IPS-18a (cell line): ENCODE results near the gene ELOVL6.
A peak's percentile ranks its signal among the peaks of the same experiment; 100 is the strongest.
"Not testable (repeated sequence)": the region's sequence is repeated elsewhere in the genome, so short reads cannot be mapped to it uniquely, and the experiment has no call there.

Experiments
- H3K27ac ChIP-seq: one replicate; pipeline ENCODE4 v1.5.1; 2013; ENCODE audit warnings: low read length
- H3K27me3 ChIP-seq: one replicate; pipeline ENCODE4 v1.6.1; 2013; ENCODE audit warnings: mild to moderate bottlenecking, low read length; ENCODE audit not compliant: control insufficient read depth, insufficient read depth
- H3K36me3 ChIP-seq: one replicate; pipeline ENCODE4 v1.6.1; 2013; ENCODE audit warnings: low read depth, low read length; ENCODE audit not compliant: control insufficient read depth
- H3K4me1 ChIP-seq: one replicate; pipeline ENCODE4 v1.6.1; 2013; ENCODE audit warnings: low read depth, low read length; ENCODE audit not compliant: control insufficient read depth
- H3K4me3 ChIP-seq: one replicate; pipeline ENCODE4 v1.5.1; 2013; ENCODE audit warnings: low read length
- H3K9ac ChIP-seq: one replicate; pipeline ENCODE4 v1.6.1; 2013; ENCODE audit warnings: mild to moderate bottlenecking, low read length, moderate library complexity
- H3K9me3 ChIP-seq: one replicate; pipeline ENCODE4 v1.6.1; 2013; ENCODE audit warnings: low read depth, low read length; ENCODE audit not compliant: control insufficient read depth

Gene ELOVL6, protein sequence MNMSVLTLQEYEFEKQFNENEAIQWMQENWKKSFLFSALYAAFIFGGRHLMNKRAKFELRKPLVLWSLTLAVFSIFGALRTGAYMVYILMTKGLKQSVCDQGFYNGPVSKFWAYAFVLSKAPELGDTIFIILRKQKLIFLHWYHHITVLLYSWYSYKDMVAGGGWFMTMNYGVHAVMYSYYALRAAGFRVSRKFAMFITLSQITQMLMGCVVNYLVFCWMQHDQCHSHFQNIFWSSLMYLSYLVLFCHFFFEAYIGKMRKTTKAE

DNA sequence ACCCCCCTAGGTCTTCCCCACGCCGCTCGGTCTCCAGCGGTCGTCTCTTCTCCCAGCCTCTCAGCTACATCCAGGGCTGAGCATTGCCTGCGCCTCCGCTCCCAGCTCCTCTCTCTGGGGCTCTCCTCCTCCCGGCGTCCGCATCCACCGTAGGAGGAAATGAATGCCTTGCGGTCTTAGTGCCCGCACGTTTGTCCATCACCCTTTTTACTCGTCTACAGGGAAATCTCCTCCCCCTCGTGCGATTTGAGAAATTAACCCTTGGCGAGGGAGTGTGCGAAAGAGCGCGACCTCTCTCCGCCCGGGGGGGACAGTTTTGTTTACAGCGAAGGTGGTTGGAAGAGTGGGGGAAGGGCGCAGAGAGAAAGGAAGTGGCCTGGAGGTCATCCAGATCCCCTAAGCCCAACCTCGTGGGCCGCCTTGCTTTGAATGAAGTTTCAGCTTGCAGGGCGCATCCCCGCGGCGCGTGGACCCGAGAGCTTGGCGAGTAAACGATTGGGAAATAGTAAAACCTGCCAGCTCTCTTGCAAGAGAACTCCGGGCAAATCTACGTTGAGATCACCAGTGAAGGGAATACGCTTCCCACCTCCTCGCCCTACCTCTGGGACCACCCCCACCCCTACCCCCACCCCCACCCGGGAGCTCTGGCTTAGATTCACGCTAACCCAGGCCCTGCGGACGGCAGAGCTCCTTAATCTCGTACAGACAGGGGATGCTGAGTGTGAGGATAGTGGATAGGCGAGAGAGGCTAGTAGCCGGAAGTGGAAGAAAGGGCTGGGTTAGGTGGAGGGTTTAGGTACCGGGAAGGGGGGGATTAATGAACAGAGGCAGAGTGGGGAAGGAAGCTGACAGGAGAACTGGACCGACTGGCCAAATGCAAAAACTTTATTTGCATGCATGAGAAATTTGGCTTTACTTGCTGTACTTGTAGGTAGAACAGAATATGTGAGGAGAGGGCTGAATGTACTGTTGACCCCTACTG lies at the start of gene ELOVL6:
Gene ELOVL6 (minus strand): TSS at position 181 of the 982 bp plus-strand sequence. CDS start 280 bp downstream, outside the sequence.
- Histone ChIP-seq H3K36me3 (no peaks in the 10 kb centered on the region), H3K9me3 (no peaks in the 10 kb centered on the region), H3K4me1 (peaks cover 23% of the 10 kb centered on the region), H3K27me3 (no peaks in the 10 kb centered on the region), H3K9ac (peak within 1 kb of the TSS; percentile 93), H3K27ac (peak within 1 kb of the TSS; percentile 82), H3K4me3 (peak within 1 kb of the TSS; percentile 93)

DNA sequence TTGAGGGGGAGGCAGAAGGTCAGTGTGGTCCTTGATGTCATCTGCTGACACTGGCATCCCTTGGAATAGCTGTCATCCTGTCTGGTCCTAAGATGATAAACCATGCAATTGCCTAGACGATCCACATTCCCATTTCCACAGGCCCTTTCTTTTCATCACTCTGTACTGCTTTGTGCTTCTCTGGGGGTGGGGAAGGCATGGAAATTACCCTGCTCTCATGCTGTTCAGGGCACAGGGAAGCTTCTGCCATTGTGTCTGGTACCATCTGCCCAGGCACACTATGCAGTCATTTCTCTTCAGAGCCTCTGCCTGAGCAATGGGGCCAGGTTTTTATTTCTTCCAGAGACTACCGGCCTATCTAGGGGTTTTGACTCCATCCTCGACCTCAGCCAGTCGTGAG lies 49.7 kb upstream of the ELOVL6 start:
- Histone ChIP-seq H3K27ac (no peak overlapping the region), H3K4me1 (no peaks in the 10 kb centered on the region), H3K9ac (no peak overlapping the region), H3K9me3 (no peaks in the 10 kb centered on the region), H3K27me3 (no peaks in the 10 kb centered on the region), H3K36me3 (no peaks in the 10 kb centered on the region), H3K4me3 (no peak overlapping the region)

DNA sequence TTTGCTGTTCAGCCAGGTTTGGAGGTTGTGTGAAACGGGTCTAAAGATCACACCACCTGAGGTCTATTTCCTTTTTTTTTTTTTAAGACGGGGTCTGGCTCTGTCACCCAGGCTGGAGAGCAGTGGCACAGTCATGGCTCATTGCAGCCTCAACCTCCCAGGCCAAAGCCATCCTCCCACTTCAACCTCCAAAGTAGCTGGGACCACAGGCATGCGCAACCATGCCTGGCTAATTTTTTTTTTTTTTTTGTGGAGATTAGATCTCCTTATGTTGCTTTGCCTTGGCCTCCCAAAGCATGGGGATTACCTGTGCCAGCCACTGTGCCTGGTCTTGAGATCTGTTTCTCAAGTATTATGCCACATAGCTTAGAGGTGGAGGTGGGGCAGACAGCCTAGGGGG lies 49.2 kb upstream of the ELOVL6 start:
- Histone ChIP-seq H3K9ac (no peak overlapping the region), H3K27me3 (no peaks in the 10 kb centered on the region), H3K36me3 (no peaks in the 10 kb centered on the region), H3K27ac (no peak overlapping the region), H3K4me3 (no peak overlapping the region), H3K4me1 (no peaks in the 10 kb centered on the region), H3K9me3 (no peaks in the 10 kb centered on the region)

DNA sequence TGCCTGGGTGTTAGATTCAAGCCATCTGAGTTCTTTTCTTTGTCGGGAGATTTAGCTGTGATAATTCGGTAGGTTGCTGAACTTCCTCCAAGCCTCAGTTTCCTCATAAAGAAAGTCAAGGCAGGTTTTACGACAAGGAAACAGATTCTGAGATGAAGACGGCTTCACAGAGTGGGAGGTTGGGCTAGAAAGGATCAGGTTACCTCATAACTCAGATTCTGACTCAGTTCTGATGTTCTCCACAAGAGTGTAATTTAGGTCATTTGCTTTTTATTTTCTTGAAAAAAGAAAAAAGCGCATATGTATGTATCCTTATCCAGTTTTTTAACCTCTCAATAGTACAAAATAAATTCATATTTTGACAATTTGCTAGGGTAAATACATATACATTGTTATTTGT lies 47.2 kb upstream of the ELOVL6 start:
- no peaks in the 10 kb centered on the region for H3K4me1 ChIP-seq
- H3K9ac ChIP-seq: no peak overlapping the region
- H3K4me3 ChIP-seq: no peak overlapping the region
- no peaks in the 10 kb centered on the region for H3K27me3 ChIP-seq
- H3K36me3 ChIP-seq: no peaks in the 10 kb centered on the region
- H3K27ac ChIP-seq: no peak overlapping the region
- no peaks in the 10 kb centered on the region for H3K9me3 ChIP-seq

DNA sequence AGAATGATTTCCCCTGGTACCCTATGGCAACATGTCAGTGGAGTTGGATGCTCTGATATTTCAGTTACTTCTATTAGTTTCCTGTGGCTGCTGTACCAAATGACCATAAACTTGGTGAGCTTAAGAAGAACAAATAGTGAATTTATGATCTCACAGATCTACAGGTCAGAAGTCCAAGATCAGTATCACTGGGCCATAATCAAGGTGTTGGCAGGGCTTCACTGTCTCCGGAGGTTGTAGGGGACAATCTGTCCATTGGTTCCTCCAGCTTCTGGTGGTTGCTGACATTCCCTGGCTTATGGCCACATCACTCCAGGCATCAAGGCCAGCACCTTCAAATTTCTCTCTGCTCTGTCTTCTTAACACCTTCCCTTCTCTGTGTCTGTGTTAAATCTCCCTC lies 37.9 kb upstream of the ELOVL6 start:
- no peaks in the 10 kb centered on the region for H3K27me3 ChIP-seq
- no peak overlapping the region for H3K9ac ChIP-seq
- H3K4me3 ChIP-seq: no peak overlapping the region
- no peak overlapping the region for H3K27ac ChIP-seq
- no peaks in the 10 kb centered on the region for H3K4me1 ChIP-seq
- no peaks in the 10 kb centered on the region for H3K9me3 ChIP-seq
- no peaks in the 10 kb centered on the region for H3K36me3 ChIP-seq

DNA sequence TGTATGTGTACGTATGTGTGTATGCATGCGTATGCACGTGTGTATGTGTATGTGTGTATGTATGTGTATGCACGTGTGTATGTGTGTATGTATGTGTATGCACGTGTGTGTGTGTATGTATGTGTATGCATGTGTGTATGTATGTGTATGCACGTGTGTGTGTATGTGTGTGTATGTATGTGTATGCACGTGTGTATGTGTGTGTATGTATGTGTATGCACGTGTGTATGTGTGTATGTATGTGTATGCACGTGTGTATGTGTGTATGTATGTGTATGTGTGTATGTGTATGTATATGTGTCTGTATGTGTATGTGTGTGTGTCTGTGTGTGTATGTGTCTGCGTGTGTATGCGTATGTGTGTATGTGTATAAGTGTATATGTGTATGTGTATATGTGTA lies 35.2 kb upstream of the ELOVL6 start:
- H3K27ac ChIP-seq, H3K4me1 ChIP-seq, H3K9ac ChIP-seq, H3K27me3 ChIP-seq, H3K36me3 ChIP-seq, H3K4me3 ChIP-seq, H3K9me3 ChIP-seq: not testable (repeated sequence)

DNA sequence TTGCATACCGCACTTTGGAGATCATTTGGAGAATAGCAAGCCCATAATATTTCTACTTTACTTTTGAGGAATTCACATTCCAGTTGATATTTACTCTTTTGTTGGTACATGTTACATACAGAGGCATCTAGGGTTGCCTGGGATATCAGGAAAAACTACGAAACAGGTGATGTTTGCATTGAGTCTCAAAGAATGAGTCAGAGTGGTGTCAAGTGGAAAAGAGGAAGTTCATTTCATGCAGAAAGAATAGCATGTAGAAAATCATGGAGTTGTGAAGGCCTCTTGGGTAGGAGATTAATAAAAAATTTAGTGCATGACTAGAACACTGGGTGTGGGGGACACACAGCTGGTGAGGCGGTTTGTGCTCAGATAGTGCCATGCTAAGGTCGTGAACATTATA lies 33.5 kb upstream of the ELOVL6 start:
- Histone ChIP-seq H3K9ac (no peak overlapping the region), H3K4me3 (no peak overlapping the region), H3K27ac (no peak overlapping the region), H3K9me3 (no peaks in the 10 kb centered on the region), H3K27me3 (no peaks in the 10 kb centered on the region), H3K4me1 (no peaks in the 10 kb centered on the region), H3K36me3 (no peaks in the 10 kb centered on the region)

DNA sequence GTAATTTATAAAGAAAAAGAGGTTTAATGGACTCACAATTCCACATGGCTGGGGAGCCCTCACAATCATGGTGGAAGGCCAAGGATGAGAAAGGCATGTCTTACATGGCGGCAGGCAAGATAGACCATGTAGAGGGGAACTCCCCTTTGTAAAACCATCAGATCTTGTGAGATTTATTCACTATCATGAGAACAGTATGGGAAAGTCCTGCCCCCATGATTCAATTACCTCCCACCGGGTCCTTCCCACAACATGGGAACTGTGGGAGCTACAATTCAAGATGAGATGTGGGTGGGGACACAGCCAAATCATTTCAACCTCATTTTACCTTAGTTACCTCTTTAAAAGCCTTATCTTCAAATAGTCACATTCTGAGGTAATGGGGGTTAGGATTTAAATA lies 30.9 kb upstream of the ELOVL6 start:
- H3K27me3 ChIP-seq: no peaks in the 10 kb centered on the region
- no peaks in the 10 kb centered on the region for H3K9me3 ChIP-seq
- H3K4me3 ChIP-seq: no peak overlapping the region
- no peak overlapping the region for H3K9ac ChIP-seq
- no peak overlapping the region for H3K27ac ChIP-seq
- no peaks in the 10 kb centered on the region for H3K4me1 ChIP-seq
- H3K36me3 ChIP-seq: no peaks in the 10 kb centered on the region

DNA sequence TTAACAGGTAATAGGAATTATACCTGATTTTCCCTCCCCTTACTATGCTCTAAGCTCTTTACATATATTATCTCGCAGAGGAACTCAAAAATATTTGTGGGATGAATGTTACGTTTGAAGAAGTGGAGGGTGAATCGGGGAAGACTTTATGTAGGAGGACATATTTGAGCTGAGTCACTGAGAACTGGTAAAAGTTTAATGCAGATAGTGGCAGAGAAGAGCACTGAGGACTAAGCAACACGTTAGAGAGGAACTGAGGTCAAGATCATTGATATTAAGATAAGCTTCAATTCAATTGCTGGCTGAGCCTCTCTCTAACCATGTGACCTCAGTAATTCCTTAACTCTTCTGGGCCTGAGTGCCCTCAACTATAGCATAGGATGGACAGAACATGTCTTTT lies 26.4 kb upstream of the ELOVL6 start:
- no peaks in the 10 kb centered on the region for H3K9me3 ChIP-seq
- H3K36me3 ChIP-seq: no peaks in the 10 kb centered on the region
- H3K4me1 ChIP-seq: peaks cover 4% of the 10 kb centered on the region
- H3K9ac ChIP-seq: no peak overlapping the region
- H3K27me3 ChIP-seq: no peaks in the 10 kb centered on the region
- no peak overlapping the region for H3K27ac ChIP-seq
- no peak overlapping the region for H3K4me3 ChIP-seq

DNA sequence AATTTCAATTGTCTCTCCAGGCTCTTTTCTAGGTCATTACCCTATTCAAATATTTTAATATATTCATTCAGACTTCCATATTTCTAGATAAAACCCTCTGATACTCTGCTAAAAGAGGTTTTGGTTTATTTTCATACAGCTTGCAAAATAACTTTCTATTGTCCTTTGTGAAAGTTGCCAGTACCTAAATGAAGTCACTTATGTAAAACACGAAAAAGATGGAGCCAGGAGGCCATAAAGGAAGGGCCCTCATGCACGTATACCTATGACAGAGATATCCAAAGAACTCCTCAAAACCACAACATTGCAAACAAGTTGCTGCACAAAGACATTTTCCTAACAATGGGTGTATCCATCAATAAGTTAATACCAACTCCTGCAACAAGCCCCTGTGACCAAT lies 25.7 kb upstream of the ELOVL6 start:
- Histone ChIP-seq H3K4me3 (no peak overlapping the region), H3K9me3 (no peaks in the 10 kb centered on the region), H3K27ac (no peak overlapping the region), H3K27me3 (no peaks in the 10 kb centered on the region), H3K4me1 (peaks cover 4% of the 10 kb centered on the region), H3K36me3 (no peaks in the 10 kb centered on the region), H3K9ac (no peak overlapping the region)

DNA sequence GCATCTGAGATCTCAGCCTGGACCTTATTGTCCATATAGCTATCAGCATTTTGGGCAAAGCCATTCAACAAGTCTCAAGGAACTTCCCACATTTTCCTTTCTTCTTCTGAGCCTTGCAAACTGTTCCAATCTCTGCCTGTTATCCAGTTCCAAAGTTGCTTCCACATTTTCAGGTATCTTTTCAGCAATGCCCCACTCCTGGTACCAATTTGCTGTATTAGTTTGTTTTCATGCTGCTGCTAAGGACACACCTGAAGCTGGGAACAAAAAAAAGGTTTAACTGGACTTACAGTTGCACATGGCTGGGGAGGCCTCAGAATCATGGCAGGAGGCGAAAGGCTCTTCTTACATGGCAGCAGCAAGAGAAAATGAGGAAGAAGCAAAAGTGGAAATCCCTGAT lies 20.5 kb upstream of the ELOVL6 start:
- H3K9me3 ChIP-seq, H3K27me3 ChIP-seq, H3K36me3 ChIP-seq, H3K4me3 ChIP-seq, H3K27ac ChIP-seq, H3K4me1 ChIP-seq, H3K9ac ChIP-seq: not testable (repeated sequence)

DNA sequence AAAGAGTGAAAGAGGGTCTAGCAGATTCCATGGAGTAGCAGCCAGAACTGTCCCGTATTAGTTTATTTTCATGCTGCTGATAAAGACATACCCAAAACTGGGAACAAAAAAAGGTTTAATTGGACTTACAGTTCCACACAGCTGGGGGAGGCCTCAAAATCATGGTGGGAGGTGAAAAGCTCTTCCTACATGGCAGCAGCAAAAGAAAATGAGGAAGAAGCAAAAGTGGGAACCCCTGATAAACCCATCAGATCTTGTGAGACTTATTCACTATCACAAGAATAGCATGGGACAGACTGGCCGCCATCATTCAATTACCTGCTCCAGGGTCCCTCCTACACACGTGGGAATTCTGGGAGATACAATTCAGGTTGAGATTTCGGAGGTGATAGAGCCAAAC lies 18.8 kb upstream of the ELOVL6 start:
- H3K27ac ChIP-seq, H3K9me3 ChIP-seq, H3K9ac ChIP-seq, H3K36me3 ChIP-seq, H3K27me3 ChIP-seq, H3K4me3 ChIP-seq, H3K4me1 ChIP-seq: not testable (repeated sequence)
